H1 (cell line): Measurements from ENCODE around the gene DYNC1H1. TPM values are rescaled to one million over a fixed set of nuclear protein-coding genes. Genes with fewer than 3 reads are reported as not detected.

Experiments
- CBX5 ChIP-seq: fragments of 300-800, 300-1000 bp; sonication (generic); IDR thresholded peaks from 2 replicates; pipeline ENCODE4 v1.7.1; 2016; ENCODE audit warnings: antibody characterized with exemption, low read length, low read depth
- CREB1 ChIP-seq: IDR thresholded peaks from 2 replicates; pipeline ENCODE4 v1.6.1; 2012; ENCODE audit warnings: inconsistent platforms
- polyA plus RNA-seq, 7 experiments: library from polyadenylated mRNA; depleted of rRNA in 3 of 7; stranded (reverse) in 5 of 7; unstranded in 2 of 7; fragments of >200 nt in 5 of 7; fragments of 200-250 nt in 2 of 7; gene quantifications; 1 replicate in 5 of 7; 2 replicates in 1 of 7; 4 replicates in 1 of 7; pipeline versions ENCODE4 v1.2.1 to v1.2.3, GENCODE V29; 2011 to 2013; ENCODE audit warnings: missing spikeins in 2 of 7, mixed read lengths in 2 of 7
- total RNA-seq: library from RNA; stranded (reverse); fragmentation: NEBNext Ultra II Directional; extraction: Animal tissue kit (Norgen Biotek cat#: 25700); gene quantifications from 2 replicates; pipeline ENCODE4 v1.2.1, GENCODE V29; 2021
- TF ChIP-seq, protein P1 (sequence below): fragments of 300-600 bp; sonication (generic); IDR thresholded peaks from 2 replicates; pipeline ENCODE4 v1.7.1; 2012; ENCODE audit warnings: low read length, moderate library complexity, mild to moderate bottlenecking, inconsistent platforms; ENCODE audit not compliant: insufficient replicate concordance
- TF ChIP-seq, protein P2 (sequence below), 3 experiments: IDR thresholded peaks; 1 replicate in 2 of 3; 2 replicates in 1 of 3; pipeline versions ENCODE4 v1.5.1 to v1.6.1; 2011; ENCODE audit warnings: low read length in 3 of 3, mild to moderate bottlenecking in 3 of 3, inconsistent platforms in 2 of 3, low read depth in 1 of 3, moderate library complexity in 1 of 3; ENCODE audit not compliant: insufficient read depth in 1 of 3; ENCODE audit errors: control extremely low read depth in 1 of 3

DYNC1H1 gene
- total and polyA plus RNA-seq, 2 of the 8 experiments (the other 6 are each of a cell fraction or from before 2014, with no cell fraction given): 238 to 387 TPM

DNA sequence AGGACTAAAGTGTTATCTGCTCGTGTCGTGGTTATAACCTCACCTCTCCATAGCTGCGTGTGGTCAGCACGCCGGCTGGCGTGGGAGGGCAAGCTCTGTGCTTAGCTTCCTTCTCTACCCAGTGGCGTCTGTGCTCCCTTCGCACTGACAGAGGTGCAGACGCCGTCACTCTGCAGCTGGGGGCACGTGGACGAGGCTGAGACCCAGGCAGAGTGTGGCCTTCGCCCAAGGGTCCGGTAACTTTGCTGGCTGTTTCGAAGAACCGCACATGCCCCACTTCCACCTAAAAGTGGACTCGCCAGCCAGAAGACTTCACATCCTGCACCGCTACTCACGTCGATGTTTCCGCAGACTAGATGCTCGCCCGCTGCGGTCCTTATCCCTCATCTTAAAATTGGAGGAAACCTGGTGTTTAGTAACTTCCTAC is 35.9 kb upstream of the DYNC1H1 start (continued):
- TF ChIP-seq, protein P1, sequence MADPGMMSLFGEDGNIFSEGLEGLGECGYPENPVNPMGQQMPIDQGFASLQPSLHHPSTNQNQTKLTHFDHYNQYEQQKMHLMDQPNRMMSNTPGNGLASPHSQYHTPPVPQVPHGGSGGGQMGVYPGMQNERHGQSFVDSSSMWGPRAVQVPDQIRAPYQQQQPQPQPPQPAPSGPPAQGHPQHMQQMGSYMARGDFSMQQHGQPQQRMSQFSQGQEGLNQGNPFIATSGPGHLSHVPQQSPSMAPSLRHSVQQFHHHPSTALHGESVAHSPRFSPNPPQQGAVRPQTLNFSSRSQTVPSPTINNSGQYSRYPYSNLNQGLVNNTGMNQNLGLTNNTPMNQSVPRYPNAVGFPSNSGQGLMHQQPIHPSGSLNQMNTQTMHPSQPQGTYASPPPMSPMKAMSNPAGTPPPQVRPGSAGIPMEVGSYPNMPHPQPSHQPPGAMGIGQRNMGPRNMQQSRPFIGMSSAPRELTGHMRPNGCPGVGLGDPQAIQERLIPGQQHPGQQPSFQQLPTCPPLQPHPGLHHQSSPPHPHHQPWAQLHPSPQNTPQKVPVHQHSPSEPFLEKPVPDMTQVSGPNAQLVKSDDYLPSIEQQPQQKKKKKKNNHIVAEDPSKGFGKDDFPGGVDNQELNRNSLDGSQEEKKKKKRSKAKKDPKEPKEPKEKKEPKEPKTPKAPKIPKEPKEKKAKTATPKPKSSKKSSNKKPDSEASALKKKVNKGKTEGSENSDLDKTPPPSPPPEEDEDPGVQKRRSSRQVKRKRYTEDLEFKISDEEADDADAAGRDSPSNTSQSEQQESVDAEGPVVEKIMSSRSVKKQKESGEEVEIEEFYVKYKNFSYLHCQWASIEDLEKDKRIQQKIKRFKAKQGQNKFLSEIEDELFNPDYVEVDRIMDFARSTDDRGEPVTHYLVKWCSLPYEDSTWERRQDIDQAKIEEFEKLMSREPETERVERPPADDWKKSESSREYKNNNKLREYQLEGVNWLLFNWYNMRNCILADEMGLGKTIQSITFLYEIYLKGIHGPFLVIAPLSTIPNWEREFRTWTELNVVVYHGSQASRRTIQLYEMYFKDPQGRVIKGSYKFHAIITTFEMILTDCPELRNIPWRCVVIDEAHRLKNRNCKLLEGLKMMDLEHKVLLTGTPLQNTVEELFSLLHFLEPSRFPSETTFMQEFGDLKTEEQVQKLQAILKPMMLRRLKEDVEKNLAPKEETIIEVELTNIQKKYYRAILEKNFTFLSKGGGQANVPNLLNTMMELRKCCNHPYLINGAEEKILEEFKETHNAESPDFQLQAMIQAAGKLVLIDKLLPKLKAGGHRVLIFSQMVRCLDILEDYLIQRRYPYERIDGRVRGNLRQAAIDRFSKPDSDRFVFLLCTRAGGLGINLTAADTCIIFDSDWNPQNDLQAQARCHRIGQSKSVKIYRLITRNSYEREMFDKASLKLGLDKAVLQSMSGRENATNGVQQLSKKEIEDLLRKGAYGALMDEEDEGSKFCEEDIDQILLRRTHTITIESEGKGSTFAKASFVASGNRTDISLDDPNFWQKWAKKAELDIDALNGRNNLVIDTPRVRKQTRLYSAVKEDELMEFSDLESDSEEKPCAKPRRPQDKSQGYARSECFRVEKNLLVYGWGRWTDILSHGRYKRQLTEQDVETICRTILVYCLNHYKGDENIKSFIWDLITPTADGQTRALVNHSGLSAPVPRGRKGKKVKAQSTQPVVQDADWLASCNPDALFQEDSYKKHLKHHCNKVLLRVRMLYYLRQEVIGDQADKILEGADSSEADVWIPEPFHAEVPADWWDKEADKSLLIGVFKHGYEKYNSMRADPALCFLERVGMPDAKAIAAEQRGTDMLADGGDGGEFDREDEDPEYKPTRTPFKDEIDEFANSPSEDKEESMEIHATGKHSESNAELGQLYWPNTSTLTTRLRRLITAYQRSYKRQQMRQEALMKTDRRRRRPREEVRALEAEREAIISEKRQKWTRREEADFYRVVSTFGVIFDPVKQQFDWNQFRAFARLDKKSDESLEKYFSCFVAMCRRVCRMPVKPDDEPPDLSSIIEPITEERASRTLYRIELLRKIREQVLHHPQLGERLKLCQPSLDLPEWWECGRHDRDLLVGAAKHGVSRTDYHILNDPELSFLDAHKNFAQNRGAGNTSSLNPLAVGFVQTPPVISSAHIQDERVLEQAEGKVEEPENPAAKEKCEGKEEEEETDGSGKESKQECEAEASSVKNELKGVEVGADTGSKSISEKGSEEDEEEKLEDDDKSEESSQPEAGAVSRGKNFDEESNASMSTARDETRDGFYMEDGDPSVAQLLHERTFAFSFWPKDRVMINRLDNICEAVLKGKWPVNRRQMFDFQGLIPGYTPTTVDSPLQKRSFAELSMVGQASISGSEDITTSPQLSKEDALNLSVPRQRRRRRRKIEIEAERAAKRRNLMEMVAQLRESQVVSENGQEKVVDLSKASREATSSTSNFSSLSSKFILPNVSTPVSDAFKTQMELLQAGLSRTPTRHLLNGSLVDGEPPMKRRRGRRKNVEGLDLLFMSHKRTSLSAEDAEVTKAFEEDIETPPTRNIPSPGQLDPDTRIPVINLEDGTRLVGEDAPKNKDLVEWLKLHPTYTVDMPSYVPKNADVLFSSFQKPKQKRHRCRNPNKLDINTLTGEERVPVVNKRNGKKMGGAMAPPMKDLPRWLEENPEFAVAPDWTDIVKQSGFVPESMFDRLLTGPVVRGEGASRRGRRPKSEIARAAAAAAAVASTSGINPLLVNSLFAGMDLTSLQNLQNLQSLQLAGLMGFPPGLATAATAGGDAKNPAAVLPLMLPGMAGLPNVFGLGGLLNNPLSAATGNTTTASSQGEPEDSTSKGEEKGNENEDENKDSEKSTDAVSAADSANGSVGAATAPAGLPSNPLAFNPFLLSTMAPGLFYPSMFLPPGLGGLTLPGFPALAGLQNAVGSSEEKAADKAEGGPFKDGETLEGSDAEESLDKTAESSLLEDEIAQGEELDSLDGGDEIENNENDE: no peak
- TF ChIP-seq, protein P2, sequence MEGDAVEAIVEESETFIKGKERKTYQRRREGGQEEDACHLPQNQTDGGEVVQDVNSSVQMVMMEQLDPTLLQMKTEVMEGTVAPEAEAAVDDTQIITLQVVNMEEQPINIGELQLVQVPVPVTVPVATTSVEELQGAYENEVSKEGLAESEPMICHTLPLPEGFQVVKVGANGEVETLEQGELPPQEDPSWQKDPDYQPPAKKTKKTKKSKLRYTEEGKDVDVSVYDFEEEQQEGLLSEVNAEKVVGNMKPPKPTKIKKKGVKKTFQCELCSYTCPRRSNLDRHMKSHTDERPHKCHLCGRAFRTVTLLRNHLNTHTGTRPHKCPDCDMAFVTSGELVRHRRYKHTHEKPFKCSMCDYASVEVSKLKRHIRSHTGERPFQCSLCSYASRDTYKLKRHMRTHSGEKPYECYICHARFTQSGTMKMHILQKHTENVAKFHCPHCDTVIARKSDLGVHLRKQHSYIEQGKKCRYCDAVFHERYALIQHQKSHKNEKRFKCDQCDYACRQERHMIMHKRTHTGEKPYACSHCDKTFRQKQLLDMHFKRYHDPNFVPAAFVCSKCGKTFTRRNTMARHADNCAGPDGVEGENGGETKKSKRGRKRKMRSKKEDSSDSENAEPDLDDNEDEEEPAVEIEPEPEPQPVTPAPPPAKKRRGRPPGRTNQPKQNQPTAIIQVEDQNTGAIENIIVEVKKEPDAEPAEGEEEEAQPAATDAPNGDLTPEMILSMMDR (IDR thresholded peaks at IDR 0.05; ENCODE audit: control extremely low read depth in 1 of 3, insufficient read depth in 1 of 3, low read depth in 1 of 3, low read length in 3 of 3): no peak; a peak in 1 of 4 replicates
- TF ChIP-seq CREB1 (no peak), CBX5 (no peak)
